Loucy (cell line): ENCODE measurements around the gene MAML3.

Experiments used
- CTCF ChIP-seq: fragments of 200-600 bp; sonication (generic); conservative IDR thresholded peaks from 2 replicates; pipeline ENCODE4 v1.5.1; 2014; ENCODE audit warnings: mild to moderate bottlenecking, antibody characterized with exemption, low read length
- EZH2phosphoT487 ChIP-seq: fragments of 200-600 bp; IDR thresholded peaks from 2 replicates; pipeline ENCODE4 v1.6.1; 2018; ENCODE audit warnings: antibody characterized with exemption, mild to moderate bottlenecking, moderate library complexity, borderline replicate concordance

- TF ChIP-seq CTCF (no peak), EZH2phosphoT487 (no peak)
Observed at GRCh38 chr4:139823345-139823744, 330.6 kb downstream of the MAML3 start.
